Measurements from ENCODE around the gene PRPH2.
A peak's percentile ranks its signal among the peaks of the same experiment; 100 is the strongest.

The PRPH2 gene, protein sequence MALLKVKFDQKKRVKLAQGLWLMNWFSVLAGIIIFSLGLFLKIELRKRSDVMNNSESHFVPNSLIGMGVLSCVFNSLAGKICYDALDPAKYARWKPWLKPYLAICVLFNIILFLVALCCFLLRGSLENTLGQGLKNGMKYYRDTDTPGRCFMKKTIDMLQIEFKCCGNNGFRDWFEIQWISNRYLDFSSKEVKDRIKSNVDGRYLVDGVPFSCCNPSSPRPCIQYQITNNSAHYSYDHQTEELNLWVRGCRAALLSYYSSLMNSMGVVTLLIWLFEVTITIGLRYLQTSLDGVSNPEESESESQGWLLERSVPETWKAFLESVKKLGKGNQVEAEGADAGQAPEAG

GRCh38 chr6:42722497-42722896 lies at the start of gene PRPH2:
TSS of gene PRPH2 (minus strand) at chr6:42722597. CDS start at chr6:42722334, 263 bp downstream.
- H3K27ac ChIP-seq: no peak within 1 kb of the TSS
- ChIA-PET POLR2A (ENCODE audit: low non-redundant PET) (no interaction called here), CTCF (no interaction called here)
- no peak for DNase-seq (ENCODE audit: low spot score)
- TF ChIP-seq CTCF (conservative IDR thresholded peaks at IDR 0.05; ENCODE audit: low read depth): no peak

GRCh38 chr6:42771741-42772100 lies 49.3 kb upstream of the PRPH2 start:
- no peak for TF ChIP-seq CTCF (conservative IDR thresholded peaks at IDR 0.05; ENCODE audit: low read depth)
- H3K27ac ChIP-seq: no peak overlapping the region
- DNase-seq (ENCODE audit: low spot score): no peak
- ChIA-PET POLR2A (ENCODE audit: low non-redundant PET) (no interaction called here), CTCF (no interaction called here)

- no peak overlapping the region for H3K27ac ChIP-seq
- ChIA-PET POLR2A (ENCODE audit: low non-redundant PET) (interaction anchor here (0.7 kb wide), 1 partner anchor 12 kb away, joined by 3 read pairs; the partner anchor contains the start of gene BICRAL), CTCF (interaction anchor here (0.6 kb wide), 2 partner anchors 21 to 191 kb away, joined by 3 read pairs; no protein-coding TSS in a partner anchor)
- no peak for DNase-seq (ENCODE audit: low spot score)
- no peak for TF ChIP-seq CTCF (conservative IDR thresholded peaks at IDR 0.05; ENCODE audit: low read depth)
Observed at GRCh38 chr6:42769836-42770235, 47.4 kb upstream of the PRPH2 start.

DNA sequence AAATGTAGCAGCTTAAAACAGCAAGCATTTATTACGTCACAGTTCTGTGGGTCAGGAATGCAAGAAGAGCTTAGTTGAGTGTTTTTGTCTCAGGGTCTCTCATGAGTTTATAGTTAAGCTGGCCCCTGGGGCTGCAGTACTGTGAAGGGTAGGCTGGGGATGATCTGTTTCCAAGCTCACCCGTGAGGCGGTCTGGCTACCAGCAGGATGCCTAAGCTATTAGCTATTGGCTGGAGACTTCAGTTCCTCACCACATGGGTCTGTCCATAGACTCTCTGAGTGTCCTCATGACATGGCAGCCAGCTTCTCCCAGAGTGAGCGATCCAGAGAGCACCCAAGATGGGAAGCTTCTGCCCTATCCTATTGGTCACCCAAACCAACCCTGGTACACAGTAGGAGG lies 46.7 kb upstream of the PRPH2 start:
- no peak for TF ChIP-seq CTCF (conservative IDR thresholded peaks at IDR 0.05; ENCODE audit: low read depth)
- no peak for DNase-seq (ENCODE audit: low spot score)
- CTCF ChIA-PET: interaction anchor here (1.1 kb wide), 1 partner anchor 95 kb away, joined by 3 read pairs; no protein-coding TSS in a partner anchor
- POLR2A ChIA-PET (ENCODE audit: low non-redundant PET): no interaction called here
- no peak overlapping the region for H3K27ac ChIP-seq

- CTCF ChIA-PET: interaction anchor here (0.7 kb wide), 2 partner anchors 79 to 130 kb away, joined by 3 to 4 read pairs; no protein-coding TSS in a partner anchor
- TF ChIP-seq CTCF (conservative IDR thresholded peaks at IDR 0.05; ENCODE audit: low read depth): no peak
- POLR2A ChIA-PET (ENCODE audit: low non-redundant PET): interaction anchor here (1.1 kb wide), 1 partner anchor 20 kb away, joined by 3 read pairs; no protein-coding TSS in a partner anchor
- H3K27ac ChIP-seq: peak overlapping the region; percentile 54
- DNase-seq (ENCODE audit: low spot score): no peak
Observed at GRCh38 chr6:42766163-42766670, 43.8 kb upstream of the PRPH2 start.

DNA sequence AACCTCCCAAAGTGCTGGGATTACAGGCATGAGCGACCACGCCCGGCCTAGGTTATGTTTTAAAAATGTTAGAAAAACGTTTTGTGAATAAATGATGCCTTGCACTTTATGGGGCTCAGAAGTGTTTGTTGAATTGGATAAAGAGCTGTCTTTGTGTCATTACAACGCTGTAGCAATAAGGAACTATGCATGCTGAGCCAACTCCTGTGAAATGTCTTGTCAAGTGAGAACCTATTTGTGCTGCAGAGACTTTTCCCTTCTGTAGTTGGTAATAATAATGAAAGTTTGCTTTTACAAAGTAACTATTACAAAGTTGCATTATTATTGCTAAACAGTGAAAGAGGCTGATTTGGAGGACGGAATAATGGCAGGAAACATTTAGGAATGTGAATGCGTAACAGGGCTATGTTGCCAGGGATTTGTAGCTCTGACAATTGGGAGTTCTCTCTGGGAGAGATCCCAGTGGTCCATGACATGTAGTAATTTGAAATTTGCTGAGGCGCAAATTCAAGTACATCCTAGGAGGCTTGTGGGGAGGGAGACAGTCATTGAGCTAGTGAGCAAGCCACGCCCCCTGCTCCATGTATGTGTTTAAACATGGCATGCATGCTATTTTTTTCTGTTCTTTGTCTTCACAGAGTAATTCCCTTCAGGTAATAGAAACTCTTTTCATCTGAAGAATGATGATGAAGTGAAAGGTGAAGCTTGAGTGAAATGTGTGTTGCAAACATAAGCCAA lies 42.7 kb upstream of the PRPH2 start:
- ChIA-PET CTCF (interaction anchor here (0.5 to 0.6 kb wide), 2 partner anchors 14 to 120 kb away, joined by 3 to 4 read pairs; no protein-coding TSS in a partner anchor), POLR2A (ENCODE audit: low non-redundant PET) (interaction anchor here (1.1 kb wide), 1 partner anchor 19 kb away, joined by 3 read pairs; no protein-coding TSS in a partner anchor)
- TF ChIP-seq CTCF (conservative IDR thresholded peaks at IDR 0.05; ENCODE audit: low read depth): no peak
- no peak overlapping the region for H3K27ac ChIP-seq
- DNase-seq (ENCODE audit: low spot score): no peak

Data from RWPE1 (cell line).